ENCODE results near the gene RBMY1B.
"Not testable (repeated sequence)": the region's sequence is repeated elsewhere in the genome, so short reads cannot be mapped to it uniquely, and the experiment has no call there.

The RBMY1B gene
- 0 reads per million in 3 donors for total RNA-seq

- H3K27ac ChIP-seq (ENCODE audit: insufficient read depth, low read length, poor library complexity, severe bottlenecking); H3K27me3 ChIP-seq (replicated peaks; ENCODE audit: control insufficient read depth, insufficient read depth, low read length, poor library complexity, severe bottlenecking); H3K4me3 ChIP-seq (ENCODE audit: insufficient read depth, low read depth, low read length, poor library complexity, severe bottlenecking); H3K4me1 ChIP-seq (ENCODE audit: control insufficient read depth, insufficient read depth, low read length, poor library complexity, severe bottlenecking); DNase-seq; H3K36me3 ChIP-seq (ENCODE audit: control insufficient read depth, insufficient read depth, low read length); H3K9me3 ChIP-seq (ENCODE audit: control insufficient read depth, low read length): not testable (repeated sequence)
Observed at GRCh38 chrY:21511038-21511437, at the start of gene RBMY1B. RBMY1B (plus strand) TSS chrY:21511338; CDS start chrY:21513351, 2,013 bp downstream.

- not testable (repeated sequence) for H3K27ac ChIP-seq (ENCODE audit: insufficient read depth, low read length, poor library complexity, severe bottlenecking); H3K4me3 ChIP-seq (ENCODE audit: insufficient read depth, low read depth, low read length, poor library complexity, severe bottlenecking); H3K36me3 ChIP-seq (ENCODE audit: control insufficient read depth, insufficient read depth, low read length); H3K9me3 ChIP-seq (ENCODE audit: control insufficient read depth, low read length); DNase-seq; H3K4me1 ChIP-seq (ENCODE audit: control insufficient read depth, insufficient read depth, low read length, poor library complexity, severe bottlenecking); H3K27me3 ChIP-seq (replicated peaks; ENCODE audit: control insufficient read depth, insufficient read depth, low read length, poor library complexity, severe bottlenecking)
Observed at GRCh38 chrY:21462915-21463314, 48.2 kb upstream of the RBMY1B start.

GRCh38 chrY:21482967-21483366 is 28.2 kb upstream of the RBMY1B start:
- no peak overlapping the region for H3K27ac ChIP-seq (ENCODE audit: insufficient read depth, low read length, poor library complexity, severe bottlenecking)
- no peaks in the 10 kb centered on the region for H3K4me1 ChIP-seq (ENCODE audit: control insufficient read depth, insufficient read depth, low read length, poor library complexity, severe bottlenecking)
- H3K27me3 ChIP-seq (replicated peaks; ENCODE audit: control insufficient read depth, insufficient read depth, low read length, poor library complexity, severe bottlenecking), result no peaks in the 10 kb centered on the region
- DNase-seq, result no peak
- H3K4me3 ChIP-seq (ENCODE audit: insufficient read depth, low read depth, low read length, poor library complexity, severe bottlenecking), result no peak overlapping the region
- H3K36me3 ChIP-seq (ENCODE audit: control insufficient read depth, insufficient read depth, low read length), result no peaks in the 10 kb centered on the region
- H3K9me3 ChIP-seq (ENCODE audit: control insufficient read depth, low read length), result no peaks in the 10 kb centered on the region

GRCh38 chrY:21534579-21534978 is 23.4 kb downstream of the RBMY1B start, which contains the start of gene RBMY1A1:
RBMY1A1 (plus strand) TSS chrY:21534879; CDS start chrY:21536892, 2,013 bp downstream.
- H3K36me3 ChIP-seq (ENCODE audit: control insufficient read depth, insufficient read depth, low read length); H3K4me3 ChIP-seq (ENCODE audit: insufficient read depth, low read depth, low read length, poor library complexity, severe bottlenecking); DNase-seq; H3K4me1 ChIP-seq (ENCODE audit: control insufficient read depth, insufficient read depth, low read length, poor library complexity, severe bottlenecking); H3K9me3 ChIP-seq (ENCODE audit: control insufficient read depth, low read length); H3K27me3 ChIP-seq (replicated peaks; ENCODE audit: control insufficient read depth, insufficient read depth, low read length, poor library complexity, severe bottlenecking); H3K27ac ChIP-seq (ENCODE audit: insufficient read depth, low read length, poor library complexity, severe bottlenecking): not testable (repeated sequence)

GRCh38 chrY:21559316-21559984 is 48.3 kb downstream of the RBMY1B start:
- H3K4me3 ChIP-seq (ENCODE audit: insufficient read depth, low read depth, low read length, poor library complexity, severe bottlenecking); H3K9me3 ChIP-seq (ENCODE audit: control insufficient read depth, low read length): not testable (repeated sequence)

More at GRCh38 chrY:21559316-21559984, 48.3 kb downstream of the RBMY1B start:
- not testable (repeated sequence) for H3K27me3 ChIP-seq (replicated peaks; ENCODE audit: control insufficient read depth, insufficient read depth, low read length, poor library complexity, severe bottlenecking); H3K36me3 ChIP-seq (ENCODE audit: control insufficient read depth, insufficient read depth, low read length); DNase-seq; H3K27ac ChIP-seq (ENCODE audit: insufficient read depth, low read length, poor library complexity, severe bottlenecking); H3K4me1 ChIP-seq (ENCODE audit: control insufficient read depth, insufficient read depth, low read length, poor library complexity, severe bottlenecking)
